ENCODE data around the gene RABEP2.

DNA sequence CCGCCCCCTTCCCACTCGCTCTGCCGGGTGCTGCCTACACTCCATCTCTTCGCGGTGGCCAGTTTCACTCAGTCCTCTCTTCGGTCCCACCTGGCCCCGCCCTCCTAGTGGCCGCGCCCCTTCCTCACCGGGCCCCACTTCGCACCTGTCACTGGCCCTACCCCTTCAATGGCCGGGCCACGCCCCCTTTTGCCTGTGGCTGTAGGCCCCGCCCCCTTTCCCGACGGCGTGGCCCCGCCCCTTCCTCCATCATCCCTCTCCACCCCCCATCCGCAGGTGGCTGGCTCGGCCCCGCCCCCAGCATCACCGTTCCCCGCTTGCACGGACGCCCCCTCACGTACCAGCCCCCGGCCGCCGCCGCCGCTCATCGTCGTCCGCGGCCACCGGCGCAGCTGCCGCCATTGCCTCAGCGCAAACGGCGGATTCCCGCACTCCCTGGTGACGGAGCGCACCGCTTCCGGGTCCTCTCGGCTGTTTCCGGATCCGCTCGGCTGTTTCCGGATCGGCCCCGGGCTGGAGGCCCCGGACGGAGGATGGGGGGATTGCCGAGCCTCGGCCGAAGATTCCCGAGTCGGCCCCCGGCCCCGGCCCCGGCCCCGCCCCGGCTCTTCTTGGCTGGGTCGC lies at the start of gene RABEP2:
- TF ChIP-seq CTCF (IDR thresholded peaks at IDR 0.05; ENCODE audit: low read length) (no peak), EZH2 (IDR thresholded peaks at IDR 0.05; ENCODE audit: borderline replicate concordance, low read length) (no peak)

Data from OCI-LY1 (cell line).